ENCODE measurements around the gene IRX4.
A peak's percentile ranks its signal among the peaks of the same experiment; 100 is the strongest.

IRX4 gene

DNA sequence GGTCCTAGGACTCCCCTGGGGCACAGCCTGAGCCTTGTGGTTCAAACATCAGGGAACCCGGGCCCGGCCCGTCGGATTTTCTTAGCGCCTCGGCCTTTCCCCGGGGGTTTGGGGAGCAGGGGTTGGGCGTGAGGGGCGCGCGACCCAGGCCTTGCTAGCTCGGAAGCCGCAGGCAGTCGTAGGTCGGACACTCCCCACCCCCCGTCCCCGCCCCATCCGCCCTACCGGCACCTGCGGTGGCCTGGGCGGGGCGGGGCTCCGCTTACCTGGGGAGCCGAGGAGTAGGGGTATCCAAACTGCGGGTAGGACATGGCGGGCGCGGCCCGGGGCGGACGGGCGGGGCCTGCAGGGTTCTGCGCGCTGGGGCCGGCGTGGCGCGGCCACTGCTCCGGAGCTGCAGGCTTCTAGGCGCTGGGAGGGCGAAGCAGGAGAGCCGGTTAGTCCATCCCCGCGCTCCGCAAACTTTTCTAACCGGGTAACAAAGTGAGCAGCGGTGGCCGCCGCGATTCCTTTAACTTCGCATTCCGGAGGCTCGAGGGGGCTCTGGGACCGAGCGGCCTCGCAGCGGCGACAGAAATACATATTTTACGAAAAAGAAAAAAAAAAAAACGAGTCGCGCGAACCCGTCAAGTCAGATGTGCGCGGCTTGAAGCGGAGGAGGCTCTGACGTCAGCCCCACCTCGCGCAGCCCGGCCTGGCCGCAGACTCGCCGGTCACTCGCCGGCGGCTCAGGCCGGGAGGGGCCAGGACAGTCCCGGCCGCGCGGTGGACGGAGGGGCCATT is at the start of gene IRX4:
TSS of gene IRX4 (minus strand) at position 589 of the 783 bp plus-strand sequence. CDS start at position 311, 278 bp downstream.
- H3K4me3 ChIP-seq (ENCODE audit: low read depth, low read length) = peak within 1 kb of the TSS; percentile 20

DNA sequence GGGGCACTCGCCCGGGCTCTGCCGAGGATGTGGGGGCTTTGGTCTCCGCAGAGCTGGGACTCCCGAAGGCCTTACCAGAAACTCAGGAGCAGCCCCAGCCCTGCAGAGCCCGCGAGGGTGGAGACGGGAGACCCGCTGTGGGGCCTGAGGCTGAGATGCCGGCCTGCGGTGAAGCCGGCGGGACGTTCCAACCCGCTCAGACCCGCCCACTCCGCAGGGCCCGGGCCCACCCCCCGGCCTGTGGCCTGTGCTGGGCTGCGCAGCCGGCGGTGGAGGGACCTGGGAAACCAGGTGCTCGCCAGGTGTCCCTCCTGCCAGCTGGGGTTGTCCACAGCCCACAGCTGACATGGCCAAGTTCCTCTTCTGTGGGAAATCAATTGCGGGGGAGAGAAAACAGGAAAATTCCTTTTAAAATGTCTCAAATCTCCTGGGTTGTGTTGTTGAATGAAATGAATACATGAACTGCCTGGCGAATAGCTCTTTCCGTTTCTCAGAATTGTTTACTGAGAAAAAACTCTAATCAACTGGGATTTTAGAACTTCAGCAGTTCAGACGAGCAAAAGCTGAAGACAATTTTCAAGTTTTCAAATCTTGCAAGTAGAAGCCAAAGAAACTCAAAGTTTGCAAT is 49.0 kb upstream of the IRX4 start:
- peak overlapping the region; percentile 52 for H3K4me3 ChIP-seq (ENCODE audit: low read depth, low read length)

DNA sequence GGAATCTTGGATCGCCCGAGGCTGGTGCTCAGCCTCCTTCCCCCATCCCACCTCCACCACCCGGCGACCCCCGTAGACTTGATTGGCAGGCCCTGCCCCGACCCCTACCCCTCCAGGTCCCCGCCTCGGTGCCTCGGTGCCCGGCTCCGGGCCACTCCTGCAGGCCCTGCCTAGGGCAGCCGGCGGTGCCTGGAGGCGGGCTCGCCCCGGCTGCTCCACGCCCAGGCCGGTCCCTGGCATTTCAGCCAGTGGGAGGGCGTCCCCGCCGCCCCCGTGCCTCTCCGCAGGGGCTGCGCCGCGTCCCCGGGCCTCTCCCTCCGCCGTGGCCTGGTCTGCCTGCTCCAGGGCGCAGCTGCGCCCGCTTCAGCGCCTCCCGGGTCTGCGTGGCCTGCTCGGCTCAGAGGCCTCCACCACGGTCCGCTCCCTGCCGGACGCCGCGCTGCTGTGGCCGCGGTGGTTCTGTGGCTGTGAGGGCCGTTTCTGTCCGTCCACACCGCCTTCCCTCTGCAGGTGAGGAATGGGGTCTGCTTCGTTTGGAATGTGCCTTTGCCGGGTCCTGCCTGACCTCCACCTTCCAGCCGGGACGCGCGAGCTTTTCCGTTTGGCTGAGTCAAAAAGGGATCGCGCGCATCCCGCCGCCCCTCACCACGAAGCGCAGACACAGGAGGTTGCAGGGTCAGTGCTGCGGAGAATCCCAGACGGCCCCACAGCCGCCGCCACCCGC is 48.3 kb upstream of the IRX4 start:
- peak overlapping the region; percentile 52 for H3K4me3 ChIP-seq (ENCODE audit: low read depth, low read length)

DNA sequence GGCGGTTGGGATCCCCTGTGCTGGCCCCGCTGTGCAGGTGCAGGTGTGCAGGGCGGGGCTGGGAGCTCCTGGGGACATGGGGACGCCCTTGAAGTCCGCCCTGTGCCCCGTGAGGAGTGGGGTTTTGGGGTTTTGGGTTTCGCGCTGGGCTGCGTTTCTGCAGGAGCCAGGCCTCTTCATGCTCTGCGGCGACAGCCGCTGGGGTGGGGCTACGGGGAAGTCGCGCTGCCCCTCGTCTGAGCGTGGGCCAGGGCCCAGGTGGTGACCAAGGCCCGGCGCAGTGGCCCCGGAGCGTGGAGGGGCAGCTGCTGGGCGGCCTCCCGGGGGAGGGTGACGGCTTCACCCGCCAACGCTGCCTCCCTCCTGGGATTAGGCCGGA is 47.8 kb upstream of the IRX4 start:
- H3K4me3 ChIP-seq (ENCODE audit: low read depth, low read length) = peak overlapping the region; percentile 8

DNA sequence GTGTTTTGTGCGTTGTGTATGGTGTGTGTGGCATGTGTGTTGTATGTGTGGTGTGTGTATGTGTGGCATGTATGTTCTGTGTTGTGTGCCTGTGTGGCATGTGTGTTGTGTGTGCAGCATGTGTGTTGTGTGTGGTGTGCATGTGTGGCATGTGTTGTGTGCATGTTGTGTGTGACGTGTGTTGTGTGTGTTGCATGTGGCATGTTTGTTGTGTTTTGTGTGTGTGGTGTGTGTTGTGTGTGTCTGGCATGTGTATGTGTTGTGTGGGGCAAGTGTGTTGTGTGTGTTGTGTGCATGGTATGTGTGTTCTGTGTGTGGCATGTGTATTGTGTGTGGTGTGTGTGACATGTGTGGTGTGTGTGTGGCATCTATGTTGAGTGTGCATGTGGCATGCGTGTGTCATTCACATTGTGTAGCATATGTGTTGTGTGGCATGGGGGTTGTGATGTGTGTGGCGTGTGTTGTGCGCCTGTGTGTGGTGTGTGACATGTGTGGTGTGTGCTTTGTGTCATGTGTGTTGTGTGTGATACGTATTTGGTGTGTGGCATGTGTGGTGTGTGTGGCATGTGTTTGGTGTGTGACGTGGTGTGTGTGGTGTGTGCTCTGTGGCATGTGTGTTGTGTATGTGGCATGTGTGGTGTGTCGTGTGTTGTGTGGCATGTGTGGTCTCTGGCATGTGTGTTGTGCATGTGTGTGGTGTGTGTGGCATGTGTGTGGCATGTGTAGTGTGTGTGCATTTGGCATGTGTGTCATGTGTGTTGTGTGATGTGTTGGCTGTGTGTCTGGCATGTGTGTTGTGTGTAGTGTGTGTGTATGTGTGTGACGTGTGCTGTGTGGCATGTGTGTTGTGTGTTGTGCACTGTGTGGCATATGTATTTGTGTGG is 46.6 kb upstream of the IRX4 start:
- no peak overlapping the region for H3K4me3 ChIP-seq (ENCODE audit: low read depth, low read length)

DNA sequence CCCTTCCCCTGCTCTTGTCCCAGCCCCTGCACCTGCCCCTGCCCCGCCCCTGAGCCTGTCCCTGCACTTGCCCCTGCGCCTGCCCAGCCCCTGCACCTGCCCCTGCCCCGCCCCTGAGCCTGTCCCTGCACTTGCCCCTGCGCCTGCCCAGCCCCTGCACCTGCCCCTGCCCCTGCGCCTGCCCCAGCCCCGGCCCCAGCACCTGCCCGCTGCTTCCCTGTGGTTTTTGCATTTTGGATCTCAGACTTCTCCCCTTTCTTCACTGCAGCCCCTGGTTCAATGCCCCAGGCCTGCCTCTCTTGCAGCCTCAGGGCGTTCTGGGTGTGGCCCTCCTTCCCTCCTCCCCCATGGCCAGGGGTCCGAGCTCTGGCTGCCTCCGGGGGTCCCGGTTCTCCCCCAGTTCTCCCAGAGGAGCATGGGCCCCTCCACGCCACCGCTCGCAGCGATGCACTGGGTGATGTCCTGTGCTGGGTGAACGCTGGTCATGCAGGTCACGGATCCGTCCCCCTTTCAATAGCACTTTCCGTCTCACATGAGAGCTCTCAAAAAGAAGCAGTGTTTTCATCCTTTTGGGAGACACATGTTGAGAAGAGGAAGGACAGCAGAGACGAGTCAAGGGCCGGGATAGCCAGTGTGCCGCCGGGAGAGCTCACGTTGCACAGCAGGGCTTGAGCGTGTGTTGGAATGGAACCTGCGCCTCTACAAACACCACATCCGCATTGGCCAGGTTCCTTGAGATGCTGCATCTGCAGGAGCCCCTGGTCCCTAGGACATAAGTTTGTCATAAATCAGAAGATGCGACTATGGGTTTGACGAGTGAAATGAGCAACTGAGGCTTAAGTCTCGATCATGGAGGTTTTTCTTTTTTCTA is 44.0 kb upstream of the IRX4 start:
- H3K4me3 ChIP-seq (ENCODE audit: low read depth, low read length) = no peak overlapping the region

DNA sequence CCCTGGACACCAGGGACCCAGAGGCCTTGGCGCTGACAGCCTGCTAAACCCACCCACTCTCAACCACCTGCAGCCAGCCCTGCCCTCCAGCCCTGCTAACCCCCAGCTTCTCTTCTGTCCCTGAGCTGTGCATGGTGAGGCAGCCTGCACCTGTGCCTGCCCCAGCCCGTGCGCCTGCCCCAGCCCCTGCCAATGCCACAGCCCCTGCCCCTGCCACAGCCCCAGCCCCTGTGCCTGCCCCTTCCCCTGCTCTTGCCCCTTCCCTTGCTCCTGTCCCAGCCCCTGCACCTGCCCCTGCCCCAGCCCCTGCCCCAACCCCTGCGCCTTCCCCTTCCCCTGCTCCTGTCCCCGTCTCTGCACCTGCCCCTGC is 43.3 kb upstream of the IRX4 start:
- H3K4me3 ChIP-seq (ENCODE audit: low read depth, low read length) = no peak overlapping the region

DNA sequence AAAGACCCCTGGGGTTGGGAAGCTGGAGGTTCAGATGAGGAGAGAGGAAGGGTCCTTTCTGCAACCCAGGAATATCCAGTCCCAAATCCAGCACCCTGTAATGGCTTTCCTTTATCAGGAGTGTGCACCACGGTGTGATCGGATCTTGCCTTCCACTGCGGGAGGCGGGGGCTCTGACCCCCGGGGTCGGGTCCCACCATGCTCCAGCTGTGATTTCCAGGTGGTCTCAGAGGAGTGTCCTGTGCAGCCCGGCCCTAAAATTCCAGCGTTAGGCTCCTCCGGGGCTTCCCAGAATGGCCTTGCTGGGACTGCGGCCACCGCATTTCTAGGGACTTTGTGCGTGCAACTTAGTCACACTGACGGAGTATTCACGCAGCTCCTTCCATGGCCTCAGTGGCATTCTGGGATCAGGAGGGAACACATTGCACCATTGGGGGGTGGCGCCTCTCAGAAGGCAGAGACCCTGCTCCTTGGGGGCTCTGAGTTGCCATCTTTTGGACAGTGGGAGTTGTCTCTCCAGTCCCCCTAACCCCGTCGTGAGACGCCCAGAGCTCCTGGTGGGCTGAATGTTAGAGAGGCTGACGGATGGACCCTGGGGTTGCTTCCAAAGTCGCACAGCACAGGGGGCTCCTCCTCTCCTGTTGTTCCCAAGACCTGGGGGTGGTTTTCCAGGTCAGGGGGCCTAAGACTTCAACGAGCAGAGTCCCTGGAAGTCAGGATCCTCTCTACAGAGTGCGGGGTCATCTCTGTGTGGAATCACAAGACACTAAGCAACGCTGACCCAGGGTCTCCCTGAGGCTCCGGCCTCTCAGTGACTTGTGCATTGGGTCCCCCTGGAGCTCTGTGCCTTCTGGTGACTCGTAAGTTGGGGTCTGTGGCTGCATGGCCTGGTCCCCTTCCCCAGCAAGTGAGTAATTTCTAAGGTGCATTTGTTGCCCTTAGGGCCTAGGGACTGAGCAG is 42.7 kb upstream of the IRX4 start:
- no peak overlapping the region for H3K4me3 ChIP-seq (ENCODE audit: low read depth, low read length)

DNA sequence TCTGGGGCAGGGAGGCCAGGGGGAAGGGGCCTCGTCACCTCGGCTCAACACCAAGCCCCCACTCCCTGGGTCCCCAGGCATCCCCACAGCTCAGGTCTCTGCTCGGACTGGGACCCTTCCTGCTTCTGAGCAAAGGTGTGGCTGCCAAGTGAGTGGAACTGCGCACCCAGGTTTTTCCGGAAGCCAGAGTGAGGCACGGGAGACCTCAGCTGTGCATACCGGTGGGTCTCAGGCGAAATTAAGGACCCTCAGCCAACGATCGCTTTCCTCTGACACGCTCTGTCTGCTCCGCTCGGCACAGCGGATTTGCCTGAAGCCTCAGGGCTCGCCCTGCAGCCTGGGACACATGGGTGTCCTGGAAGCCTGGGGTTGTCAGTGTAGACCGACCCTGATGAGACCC is 41.0 kb upstream of the IRX4 start:
- H3K4me3 ChIP-seq (ENCODE audit: low read depth, low read length) = no peak overlapping the region

DNA sequence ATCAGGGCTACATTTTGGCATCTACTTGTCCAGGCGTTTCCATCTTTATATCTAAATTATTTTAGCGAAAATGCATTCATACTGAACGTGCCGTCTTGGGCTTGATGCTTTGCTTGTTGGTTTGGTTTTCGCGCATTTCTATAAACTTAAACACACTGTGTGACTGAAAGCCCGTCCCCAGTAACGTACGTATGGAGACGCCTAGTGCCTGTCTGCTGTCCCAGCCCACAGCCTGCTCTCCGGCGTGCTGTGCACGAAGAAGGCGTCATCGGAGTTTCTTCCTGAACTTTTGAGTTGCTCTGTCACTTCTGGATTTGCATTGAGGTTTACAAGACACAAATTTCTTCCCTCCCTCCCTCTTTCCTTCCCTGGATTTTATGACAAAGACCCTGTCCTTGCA is 40.6 kb upstream of the IRX4 start:
- H3K4me3 ChIP-seq (ENCODE audit: low read depth, low read length) = no peak overlapping the region

DNA sequence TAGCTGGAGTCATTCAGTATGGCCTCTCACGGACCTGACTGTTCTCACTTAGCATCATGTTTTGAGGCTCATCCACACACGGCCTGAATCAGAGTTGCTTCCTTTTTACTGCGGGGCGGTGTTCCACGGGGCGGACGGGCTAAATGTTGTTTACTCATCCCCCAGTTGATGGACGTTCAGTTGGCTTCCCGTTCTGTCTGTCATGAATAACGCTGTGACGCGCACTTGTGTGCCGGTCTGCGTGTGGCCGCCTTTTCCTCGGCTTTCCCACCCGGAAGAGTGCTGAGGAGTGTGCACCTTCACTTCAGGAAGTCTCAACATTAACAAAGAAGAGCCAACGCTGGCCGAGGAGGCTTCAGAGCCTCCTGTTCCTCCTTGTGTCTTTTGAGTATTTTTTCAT is 39.0 kb upstream of the IRX4 start:
- no peak overlapping the region for H3K4me3 ChIP-seq (ENCODE audit: low read depth, low read length)

DNA sequence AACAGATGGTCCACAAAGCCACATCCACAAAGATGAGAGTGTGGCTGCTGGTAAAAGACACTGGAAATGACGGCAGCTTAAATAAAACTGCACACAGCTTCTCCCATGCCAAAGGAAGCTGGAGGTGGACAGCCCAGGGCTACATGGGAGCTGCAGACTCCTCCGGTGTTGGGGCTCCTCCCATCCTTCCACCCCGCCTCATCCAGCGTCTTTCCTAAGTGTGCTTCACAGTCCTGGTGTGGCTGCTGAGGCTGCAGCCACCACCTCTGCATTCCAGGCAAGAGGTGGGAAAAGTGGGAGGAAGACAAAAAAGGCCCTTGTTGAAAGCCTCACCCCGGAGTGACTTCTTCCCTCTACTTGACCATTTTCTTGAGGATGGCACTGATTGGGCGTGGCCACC is 37.0 kb upstream of the IRX4 start:
- H3K4me3 ChIP-seq (ENCODE audit: low read depth, low read length) = no peak overlapping the region

DNA sequence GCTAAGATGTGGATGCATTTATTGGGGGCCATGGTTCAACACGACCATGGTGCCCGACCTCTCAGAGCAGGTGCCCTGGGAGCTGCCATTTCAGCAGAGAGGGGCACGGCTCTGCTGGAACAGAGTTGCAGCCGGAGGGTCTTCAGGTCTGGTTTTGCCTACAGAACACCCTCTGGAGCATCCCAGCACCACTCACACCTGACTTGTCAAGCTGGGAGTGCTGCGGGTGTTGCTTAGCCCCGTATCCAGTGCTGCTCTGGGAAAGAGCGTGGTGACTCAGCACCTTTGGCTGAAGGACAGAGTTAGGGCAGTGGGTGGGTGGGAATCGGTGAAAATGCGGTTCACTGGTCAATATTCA is 36.5 kb upstream of the IRX4 start:
- H3K4me3 ChIP-seq (ENCODE audit: low read depth, low read length) = no peak overlapping the region

DNA sequence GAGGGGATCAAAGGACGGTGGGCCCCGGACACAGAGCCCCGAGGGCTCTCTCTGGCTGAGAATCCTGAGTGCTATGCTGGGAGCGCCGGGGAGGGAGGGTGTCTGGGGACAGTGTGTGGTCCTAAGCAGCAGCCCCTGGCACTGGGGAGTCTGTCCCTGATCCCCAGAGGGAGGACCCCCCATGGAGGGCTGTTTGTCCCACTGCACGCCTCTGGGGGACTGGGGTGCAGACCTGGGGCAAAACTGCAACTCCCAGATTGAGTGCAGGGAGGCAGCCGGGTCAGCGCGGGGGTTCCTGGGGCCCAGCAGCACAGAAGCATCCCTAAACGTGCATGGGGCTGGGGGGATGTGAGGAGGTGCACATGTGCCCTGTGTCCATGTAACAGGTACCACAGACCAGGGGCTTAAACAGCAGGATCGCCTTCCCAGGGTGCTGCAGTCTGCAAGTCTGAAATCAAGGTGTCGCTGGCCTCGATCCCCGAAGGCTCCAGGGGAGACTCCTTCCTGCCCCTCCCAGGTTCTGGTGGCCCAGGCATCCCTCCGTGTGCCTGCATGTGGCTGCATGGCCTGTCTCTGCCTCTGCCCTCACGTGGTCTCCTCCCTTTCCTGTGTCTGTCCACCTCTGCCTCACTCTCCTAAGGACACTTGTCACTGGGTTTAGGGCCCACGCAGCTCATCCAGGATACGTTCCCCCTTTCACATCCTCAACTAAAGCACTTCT is 35.9 kb upstream of the IRX4 start:
- H3K4me3 ChIP-seq (ENCODE audit: low read depth, low read length) = no peak overlapping the region

DNA sequence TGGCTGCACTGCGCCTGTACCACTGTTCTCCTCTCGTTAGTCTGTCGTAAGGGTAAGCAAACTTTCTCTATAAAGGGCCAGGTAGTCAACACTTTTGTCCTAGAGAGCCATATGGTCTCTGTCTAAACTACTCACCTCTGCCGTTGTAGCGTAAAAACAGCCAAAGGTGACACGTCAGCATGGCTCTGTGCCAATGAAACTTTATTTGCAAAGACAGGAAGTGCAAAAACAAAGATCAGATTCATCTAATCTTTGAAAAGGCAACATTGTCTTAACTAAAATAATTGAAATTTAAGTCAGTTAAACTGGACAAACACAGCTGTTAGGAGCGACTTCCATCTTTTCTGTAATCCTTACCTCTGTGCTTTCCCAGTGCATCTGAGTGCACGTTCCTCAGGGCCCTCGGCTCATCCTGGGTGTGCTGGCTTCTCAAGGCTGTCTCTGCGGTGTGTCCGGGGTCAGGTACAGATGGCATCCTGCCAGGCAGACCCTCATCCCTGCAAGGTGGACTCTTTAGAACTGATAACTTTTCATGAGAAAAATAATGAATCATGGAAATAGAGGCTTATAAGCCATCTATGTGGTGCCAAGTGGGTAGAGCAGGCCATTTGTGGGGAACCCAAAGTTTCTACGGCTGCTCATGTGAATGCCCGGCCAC is 35.2 kb upstream of the IRX4 start:
- H3K4me3 ChIP-seq (ENCODE audit: low read depth, low read length) = no peak overlapping the region

DNA sequence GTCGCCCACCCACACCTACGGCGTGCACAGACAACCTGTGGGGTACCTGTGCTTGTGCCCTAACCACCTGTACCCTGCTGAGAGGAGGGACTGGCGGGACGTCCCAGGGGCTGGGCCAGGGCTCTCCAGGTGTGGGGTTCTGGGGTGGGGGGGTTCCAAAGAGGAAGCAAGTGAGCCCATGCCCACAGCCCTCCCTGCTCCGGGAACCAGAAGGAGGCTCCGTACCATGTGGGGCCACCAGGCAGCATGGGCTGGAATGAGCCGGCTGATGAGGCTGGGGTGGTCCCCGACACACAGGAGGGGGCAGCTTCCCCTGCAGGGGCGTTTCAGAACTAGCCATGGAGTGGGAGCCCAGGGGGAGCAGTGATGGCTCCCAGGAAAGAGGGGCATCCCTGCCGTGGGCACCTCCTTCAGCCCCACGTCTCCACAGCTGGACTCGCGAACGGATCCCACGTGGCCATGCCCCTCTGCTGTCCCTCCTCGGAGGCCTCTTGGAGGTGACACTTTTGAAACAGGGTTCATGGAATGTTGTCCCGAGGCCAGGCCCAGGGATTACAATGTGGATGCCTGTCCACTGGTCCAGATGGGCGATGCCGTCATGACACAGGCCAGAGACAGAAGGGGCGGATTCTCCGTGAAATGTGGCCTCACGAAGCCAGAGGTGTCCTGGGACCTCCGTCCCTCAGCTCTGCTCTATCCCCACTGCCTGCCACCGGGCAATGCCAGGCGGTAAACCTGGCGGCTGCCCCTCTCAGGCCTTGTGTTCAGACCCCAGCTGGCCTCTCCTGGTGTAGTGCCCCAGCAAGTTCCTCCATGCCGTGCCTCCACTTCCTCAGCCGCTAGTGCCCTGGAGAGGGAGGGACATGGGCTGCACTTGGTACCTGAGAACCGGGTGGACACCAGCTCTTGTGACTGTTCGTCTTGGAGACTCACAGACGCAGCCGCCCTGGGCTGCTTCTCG is 33.6 kb upstream of the IRX4 start:
- no peak overlapping the region for H3K4me3 ChIP-seq (ENCODE audit: low read depth, low read length)

DNA sequence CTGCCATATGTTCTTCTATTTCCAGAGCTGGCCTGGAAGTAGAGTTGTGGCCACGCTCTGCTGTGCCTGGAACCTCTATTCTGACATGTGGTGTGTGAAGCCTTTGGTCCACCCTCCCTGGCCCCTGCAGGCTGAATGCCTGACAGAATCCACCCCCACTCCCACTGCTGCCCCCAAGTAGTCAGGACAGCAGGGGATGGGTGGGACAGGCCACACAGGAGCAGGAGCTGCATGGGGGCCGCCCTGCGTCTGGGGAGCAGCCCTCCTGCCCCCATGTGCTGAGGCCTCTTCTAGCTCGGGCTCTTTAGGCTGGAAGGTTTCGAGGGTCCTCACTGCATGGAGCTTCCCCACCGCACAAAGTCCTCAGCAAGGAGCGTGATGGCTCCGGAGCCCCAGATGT is 32.6 kb upstream of the IRX4 start:
- no peak overlapping the region for H3K4me3 ChIP-seq (ENCODE audit: low read depth, low read length)

All from iPS-11a (cell line).